GM21723 (cell line): ENCODE results near the gene IL2RA.
"Not testable (repeated sequence)": the region's sequence is repeated elsewhere in the genome, so short reads cannot be mapped to it uniquely, and the experiment has no call there.

Experiments used
- ATAC-seq: cut with Tn5 transposase; IDR thresholded peaks from one replicate; pipeline ENCODE4 v1.9.1; 2021; ENCODE audit warnings: mild to moderate bottlenecking, moderate library complexity; ENCODE audit not compliant: unreplicated experiment

Gene IL2RA

DNA sequence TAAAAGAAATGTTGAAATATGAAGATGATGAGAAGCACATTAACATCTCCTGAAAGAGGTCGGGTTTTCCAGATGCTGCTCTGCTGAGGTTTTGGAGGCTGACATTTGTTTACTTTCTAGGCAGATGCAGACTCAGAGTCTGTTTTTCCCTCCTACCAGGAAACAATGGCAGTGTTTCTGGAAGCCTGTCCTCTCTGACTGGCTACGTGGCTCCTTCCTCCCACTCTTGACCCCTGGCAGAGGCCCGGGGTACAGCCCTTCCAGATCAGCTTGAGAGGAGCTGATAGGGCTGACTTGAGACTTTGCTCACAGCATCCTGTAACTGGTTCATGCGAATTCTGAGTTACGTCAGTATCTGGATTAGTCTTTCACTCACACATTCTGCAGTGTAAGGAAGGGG, 43.7 kb downstream of the IL2RA start:
- ATAC-seq, result no peak

DNA sequence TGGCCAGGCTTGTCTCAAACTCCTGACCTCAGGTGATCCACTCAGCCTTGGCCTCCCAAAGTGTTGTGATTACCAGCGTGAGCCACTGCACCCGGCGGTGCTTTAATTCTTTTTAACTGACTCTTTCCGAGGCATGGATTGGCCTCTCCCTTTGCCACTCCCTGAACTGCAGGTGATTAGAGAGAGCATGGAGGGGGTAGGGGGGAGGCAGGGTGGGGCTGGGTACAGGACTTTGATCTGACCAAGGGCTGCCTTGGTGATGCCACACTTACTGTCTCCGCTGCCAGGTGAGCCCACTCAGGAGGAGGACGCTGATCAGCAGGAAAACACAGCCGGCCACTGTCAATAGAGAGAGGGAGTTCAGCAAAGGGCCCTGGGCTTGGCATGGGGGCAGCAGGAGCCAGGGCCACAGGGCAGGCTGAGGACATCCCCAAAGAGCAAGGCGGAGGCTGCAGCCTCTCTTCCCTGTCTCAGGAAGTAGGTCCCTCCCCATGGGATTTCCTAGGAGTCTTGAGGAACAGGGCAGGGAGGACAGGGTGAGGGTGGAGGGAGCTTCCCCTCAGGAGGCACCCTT, 44.3 kb downstream of the IL2RA start:
- no peak for ATAC-seq

DNA sequence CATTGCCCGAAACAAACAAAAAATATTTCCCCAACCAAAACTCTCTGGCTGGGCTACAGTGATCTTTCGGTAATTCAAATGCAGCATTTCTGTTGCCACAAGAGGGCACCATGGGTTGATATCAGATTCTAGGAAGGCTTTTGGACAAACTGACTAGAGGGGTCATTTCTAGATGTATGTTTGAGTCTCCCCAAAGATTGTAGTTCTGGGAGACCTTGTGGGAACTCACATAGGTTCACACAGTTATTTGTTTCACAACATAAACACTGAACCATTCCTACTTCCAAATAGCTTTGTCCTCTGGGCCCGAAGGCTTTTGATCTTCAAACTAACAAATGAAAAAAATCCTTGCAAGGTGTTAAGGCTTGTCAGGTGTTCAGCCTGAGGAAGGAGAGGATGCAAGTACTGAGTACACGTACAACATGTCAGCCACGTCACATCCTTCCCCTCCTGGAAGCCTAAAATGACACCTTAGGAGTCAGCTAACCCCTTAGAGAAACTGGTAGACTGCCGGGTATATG, 47.9 kb downstream of the IL2RA start:
- peak; percentile 76 for ATAC-seq

DNA sequence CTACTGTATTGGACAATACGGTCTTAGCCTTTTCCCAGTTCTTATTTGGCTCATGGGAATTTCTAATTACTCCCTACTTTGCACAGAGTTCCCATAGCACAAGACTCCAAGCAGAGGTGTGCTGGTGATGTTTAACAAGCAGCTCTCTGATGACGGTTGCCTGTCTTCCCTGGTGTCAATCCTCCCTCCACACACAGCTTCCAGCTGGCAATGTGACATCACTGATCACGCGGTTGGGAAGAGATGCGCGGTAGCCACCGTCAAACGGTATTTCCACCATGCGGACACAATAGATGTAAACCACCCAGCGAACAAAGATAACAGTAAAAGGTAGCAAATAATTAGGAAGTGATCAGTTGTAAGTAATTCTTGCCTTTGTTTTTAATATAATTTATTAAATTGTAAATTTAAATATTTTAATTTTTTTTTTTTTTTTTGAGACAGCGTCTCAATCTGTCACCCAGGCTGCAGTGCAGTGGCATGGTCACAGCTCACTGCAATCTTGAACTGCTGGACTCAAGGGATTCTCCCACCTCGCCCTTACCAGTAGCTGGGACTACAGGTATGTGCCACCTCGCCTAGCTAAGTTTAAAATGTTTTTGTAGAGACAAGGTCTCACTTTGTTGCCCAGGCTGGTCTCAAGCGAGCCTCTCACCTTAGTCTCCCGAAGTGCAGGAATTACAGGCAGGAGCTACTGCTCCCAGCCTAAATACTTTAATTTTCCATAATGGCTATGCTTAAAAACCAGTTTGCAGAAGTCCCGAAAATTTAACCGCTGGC, 48.6 kb downstream of the IL2RA start:
- peak; percentile 28 for ATAC-seq

DNA sequence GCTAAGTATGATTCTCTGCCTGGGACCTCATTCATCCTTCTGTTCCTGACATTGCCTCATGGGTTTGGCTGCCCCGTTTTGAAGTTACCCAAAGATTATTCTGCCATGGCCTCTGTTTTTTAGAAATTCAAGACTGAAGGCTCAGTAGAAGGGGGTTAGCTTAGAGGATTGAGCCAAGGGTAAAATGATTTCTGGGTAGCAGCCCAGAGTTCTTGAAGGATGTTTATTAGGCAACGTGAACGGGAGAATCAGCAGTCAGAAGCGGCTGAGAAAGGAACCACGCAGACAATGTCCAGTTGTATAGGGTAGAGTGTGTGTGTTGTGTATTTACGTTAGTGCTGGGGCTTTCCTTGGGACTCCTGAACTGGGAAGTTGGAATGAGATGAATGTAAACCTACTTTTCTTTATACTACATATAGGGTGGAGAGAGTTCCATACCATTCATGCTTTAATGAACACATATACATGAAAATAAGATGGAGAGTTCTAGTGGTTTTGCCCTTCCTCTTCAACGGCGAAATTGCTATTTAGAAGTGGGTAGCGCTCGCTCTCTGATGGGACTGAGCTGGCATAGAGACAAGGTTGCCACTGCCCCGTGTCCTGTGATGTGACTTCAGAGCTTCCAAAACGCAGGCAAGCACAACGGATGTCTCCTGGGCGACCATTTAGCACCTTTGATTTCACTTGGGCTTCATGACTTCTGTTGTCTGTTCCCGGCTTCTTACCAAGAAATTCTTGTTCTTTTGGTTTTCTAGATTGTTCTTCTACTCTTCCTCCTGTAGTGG, 49.9 kb downstream of the IL2RA start:
- no peak for ATAC-seq

DNA sequence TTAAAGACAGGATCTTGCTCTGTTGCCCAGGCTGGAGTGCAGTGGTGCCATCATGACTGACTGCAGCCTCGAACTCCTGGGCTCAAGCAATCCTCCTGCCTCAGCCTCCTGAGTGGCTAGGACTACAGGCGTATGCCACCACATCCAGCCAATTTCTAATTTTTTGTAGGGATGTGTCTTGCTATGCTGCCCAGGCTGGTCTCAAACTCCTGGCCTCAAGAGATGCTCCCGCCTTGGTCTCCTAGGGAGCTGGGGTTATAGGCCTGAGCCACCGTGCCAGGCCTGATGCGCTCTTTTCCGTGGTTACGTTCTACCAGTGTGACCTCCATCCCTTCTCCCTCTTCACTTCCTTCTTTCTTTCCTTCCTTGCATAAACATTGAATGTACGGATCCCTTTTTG, 50.6 kb downstream of the IL2RA start:
- ATAC-seq, result no peak

DNA sequence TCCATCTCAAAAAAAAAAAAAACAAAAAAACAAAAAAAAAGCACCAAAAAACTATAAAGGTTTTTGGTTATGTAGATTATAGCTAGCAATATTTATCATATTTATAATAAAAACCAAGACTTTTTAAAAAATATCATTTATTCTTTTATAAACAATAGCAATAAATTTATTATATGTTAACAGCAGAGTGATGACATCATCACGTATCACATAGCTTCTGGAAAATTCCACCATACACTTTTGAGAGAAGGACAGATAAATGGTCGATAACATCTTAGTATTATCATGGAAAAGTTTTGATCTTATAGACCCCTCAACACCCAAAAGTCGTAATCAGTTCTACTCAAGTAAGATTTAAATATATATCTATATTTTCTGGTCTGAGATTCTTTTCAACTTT, 51.6 kb downstream of the IL2RA start:
- no peak for ATAC-seq

DNA sequence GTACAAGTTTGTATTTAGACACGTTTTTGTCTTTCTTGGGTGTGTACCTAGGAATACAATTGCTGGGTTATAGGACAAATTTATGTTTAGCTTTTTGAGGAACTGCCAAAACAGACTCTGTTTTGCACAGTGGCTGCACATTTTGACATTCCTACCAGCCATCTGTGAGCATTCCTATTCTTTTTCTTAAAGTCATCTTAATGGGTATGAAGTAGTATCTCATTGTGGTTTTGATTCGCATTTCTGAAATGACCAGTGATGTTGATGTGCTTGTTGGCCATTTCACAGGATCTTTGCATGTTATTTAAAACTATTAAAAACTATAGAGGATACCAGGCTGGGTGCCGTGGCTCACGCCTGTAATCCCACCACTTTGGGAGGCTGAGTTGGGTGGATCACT, 52.2 kb downstream of the IL2RA start:
- ATAC-seq, result no peak

DNA sequence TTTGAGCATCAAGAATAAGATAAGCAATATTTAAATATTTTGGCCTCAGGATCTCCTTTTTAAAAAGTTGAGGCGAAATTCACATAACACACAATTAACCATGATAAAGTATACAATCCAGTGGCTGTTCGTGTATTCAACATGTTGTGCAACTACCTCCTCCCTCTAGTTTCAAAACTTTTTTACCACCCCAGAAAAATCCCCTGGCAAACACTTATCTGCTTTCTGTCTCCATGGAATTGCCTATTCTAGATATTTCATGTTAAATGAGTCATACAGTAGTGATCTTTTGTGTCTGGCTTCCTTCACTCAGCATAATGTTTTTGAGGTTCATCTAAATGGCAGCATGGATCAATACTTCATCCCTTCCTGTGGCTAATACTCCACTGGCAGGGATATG, 53.0 kb downstream of the IL2RA start:
- ATAC-seq, result no peak

DNA sequence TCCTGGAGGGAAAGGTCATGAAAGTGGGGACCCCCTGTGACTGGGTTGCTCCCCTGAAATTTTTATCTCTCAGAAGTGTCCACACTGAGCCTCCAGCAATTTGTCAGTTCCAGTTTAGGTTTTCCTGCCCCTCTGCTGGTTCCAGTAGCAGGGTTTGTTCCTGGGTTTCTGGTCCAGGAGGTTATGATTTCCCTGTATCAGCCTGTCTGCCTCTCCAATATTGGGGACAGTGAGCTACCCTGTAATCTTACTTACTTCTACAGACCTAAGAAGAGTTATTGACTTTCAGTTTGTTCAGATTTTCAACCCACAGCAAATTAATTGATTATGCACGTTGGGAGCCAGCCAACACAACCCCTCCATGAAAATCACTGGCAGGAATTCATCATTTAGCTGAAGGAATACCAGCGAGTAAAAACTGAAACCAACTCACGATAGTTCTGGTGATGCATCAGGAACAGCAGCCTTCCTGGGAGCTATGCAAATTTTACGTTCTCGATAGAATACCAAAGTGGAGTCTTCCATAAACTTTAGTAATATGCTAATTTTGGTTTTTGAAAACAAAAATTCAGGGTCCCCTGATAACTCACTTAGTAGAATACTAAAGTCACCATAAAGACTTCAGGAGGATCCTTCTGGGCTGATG, 53.5 kb downstream of the IL2RA start:
- ATAC-seq, result no peak

DNA sequence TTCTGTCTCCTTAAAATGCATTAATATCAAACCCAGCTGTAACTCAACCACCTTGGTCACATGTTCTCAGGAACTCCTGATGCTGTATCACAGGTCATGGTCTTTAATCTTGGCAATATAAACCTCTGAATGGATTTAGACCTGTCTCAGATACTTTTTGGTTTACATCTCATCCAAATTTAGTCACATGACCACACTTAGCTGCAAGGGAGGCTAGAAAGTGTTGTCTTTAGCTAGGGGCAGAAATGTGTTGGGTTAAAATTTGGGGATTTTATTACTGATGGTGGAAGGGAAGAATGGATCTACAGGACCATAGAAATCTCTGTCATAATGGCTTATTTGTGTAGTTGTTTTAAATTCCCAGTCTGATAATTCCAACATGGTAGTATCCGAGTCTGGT, 55.2 kb downstream of the IL2RA start:
- no peak for ATAC-seq

DNA sequence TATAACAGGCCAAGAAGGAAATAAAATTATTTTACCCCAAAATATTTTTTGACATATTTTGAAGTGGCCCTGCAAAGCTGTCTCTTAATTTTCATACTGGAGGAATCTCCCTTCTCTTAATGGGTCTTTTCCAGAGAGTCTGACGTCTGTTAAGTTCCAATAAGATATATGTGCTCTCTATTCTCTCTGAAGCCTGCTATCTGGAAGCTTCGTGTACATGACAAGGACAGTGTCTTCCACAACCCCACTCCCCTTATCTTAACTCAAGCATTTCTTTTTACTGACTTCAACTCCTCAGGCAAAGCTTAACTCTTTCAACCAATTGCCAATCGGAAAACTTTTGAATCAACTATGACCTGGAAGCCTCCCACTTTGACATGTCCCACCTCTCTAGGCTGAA, 55.6 kb downstream of the IL2RA start:
- no peak for ATAC-seq

DNA sequence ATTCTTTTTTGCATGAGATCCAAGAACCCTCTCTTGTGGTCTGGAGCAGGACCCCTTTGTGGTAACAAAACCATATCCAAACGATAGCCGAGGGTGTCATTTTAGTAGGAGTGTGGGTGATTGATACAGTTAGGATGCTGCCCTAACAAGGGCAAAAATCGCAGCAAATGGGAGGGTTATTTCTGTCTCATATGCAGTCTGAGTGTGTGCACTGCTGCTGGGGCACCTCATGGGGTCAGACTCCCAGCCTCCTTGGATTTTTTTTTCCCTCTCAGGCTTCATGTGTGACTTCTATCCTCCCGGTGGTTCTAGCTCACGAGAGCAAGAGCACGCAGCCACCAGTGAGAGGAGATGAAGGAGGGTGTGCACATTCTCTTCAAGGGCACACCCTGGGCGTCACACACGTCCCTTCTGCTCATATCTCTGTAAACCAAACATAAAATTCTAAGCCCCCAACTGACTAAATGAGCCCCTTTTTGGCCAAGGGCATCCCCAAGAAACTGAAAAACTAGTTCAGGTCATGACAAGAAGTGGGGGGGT, 56.2 kb downstream of the IL2RA start:
- no peak for ATAC-seq

DNA sequence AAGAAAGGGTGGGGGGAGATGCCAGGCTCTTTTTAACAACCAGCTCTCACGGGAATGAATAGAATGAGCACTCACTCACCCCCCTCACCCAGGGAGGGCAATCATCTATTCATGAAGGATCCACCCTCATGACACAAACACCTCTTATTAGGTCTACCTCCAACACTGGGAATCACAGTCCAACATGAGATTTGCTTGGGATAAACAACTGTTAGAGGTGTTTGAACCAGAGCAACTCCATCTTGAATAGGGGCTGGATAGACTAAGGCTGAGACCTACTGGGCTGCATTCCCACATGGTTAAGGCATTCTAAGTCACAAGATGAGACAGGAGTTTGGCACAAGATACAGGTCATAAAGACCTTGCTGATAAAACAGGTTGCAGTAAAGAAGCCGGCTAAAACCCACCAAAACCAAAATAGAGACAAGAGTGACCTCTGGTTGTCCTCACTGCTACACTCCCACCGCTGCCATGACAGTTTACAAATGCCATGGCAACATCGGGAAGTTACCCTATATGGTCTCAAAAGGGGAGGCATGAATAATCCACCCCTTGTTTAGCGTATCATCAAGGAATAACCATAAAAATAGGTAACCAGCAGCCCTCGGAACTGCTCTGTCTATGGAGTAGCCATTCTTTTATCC, 56.9 kb downstream of the IL2RA start:
- not testable (repeated sequence) for ATAC-seq

DNA sequence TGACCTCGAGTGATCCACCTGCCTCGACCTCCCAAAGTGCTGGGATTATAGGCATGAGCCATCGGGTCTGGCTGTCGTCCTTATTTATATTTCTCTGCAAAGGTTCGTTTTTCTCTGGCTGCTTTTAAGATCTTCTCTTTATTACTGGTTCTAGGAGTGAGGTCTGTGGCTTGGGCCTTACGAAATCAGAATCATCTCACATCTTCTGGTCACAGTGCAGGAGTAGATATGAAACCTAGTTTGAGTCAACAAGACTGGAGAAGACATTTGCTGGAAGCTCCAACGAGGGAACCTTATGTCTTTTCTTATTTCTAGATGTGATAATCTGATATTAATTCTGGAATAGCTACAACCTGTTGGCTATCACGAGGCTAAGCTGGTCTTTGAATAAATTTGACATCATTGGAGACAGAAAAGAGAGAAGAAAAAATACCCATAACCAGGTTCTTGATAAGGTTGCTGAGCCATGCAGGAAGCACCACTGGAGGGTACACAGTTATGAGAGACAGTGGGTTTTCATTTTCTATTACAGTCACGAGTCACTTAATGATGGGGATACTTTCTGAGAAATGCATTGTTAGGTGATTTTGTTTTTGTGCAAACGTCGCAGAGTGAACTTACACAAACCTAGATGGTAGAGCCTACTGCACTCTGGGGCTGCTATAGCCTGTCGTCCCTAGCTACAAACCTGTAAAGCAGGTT, 59.2 kb downstream of the IL2RA start:
- peak; percentile 52 for ATAC-seq

DNA sequence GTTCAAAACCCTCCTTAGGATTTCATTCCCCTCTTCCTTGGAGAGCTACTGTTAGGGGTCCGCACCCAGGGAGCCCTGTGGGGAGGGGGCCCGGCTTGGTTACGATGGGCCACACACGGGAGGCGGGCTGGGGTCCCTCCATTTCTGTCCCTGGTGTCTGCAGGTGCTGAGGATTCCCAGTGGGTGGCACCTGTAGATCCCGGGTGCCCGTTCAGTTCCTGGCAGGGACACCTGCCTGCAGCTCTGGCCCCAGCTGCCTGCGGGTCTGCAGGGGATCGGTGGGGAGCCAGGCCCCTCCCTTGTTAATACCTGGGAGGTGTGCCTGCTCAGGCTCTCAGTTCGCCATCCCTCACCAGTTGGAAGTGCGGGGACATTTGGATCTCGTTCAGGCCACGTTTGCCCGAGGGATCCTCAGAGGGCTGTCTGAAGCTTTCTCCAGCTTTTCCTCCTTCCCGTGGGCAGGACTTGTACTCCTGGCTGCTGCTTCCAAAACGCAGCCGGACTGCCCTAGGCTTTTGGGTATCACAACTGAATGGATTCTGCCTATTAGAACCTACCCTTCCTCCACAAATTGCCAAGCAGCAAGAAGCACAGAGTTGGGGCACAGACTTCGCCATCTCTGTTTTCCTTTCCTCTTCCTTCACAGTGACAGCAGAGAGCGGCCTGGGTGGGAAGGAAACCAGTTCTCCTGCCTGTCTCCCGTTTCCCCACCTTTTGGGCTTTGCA, 62.6 kb downstream of the IL2RA start:
- ATAC-seq, result no peak

DNA sequence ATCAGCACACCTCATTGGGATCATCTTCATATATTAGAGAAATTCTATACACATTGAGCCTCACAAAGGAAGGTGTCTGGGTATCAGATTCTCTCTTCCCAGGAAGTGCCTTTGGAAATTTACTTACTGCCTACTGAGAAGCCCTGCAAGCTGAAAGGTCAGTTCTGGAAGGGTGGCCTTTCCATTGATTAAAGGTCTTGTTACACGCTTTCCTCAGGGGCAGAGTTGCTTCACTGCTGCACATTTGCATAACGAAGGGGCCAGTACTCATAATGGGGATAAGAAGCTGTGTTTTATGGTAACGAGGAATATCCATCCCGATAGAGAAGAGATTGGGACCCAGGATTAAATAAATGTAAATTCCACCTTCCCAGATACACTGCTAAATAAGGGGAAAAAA, 65.5 kb downstream of the IL2RA start:
- no peak for ATAC-seq

DNA sequence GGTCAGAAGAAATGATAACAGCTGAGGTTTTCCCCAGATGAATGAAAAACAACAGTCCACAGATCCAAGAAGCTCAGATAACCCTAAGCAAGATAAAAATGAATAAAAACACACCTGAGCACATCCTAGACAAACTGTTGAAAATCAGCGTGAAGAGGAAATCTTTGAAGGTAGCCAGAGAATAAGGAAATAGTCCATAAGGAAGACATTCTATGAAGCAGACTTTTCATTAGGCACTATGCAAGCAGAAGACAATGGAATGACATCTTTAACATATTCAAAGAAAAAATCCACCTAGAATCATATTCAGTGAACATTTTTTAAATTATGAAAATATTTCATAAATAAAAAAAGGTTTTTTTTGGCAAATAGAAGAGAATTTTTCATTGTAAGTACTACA, 69.8 kb downstream of the IL2RA start:
- ATAC-seq, result no peak

DNA sequence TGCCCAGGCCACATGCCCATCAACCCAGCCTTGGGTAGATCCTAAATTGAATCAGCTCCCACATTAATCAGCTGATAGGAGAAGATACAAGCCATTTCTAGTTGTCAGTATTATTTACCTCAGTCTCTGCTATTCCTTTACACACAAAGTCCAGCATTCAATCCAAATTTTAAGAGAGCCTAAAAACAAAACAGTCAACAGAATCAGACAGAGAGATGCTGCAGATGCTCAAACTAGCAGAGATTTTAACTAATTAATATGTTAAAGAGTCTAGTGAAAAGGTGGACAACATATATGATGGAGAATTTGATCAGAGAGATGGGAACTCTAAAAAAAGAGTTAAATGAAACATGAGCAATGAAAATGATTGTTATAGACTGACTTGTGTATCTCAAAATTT, 70.5 kb downstream of the IL2RA start:
- ATAC-seq, result no peak
